Mesothelial cell of epicardium (in vitro differentiated cells): Measurements from ENCODE around the gene SEL1L2. TPM values are rescaled to one million over a fixed set of nuclear protein-coding genes. Genes with fewer than 3 reads are reported as not detected.
"Not testable (repeated sequence)": the region's sequence is repeated elsewhere in the genome, so short reads cannot be mapped to it uniquely, and the experiment has no call there.

ENCODE experiments used
- DNase-seq, 2 experiments: peaks; one replicate each; pipeline ENCODE4 v3.0.0; 2021; ENCODE audit warnings: low spot score in 2 of 2; ENCODE audit not compliant: unreplicated experiment in 2 of 2
- H3K27ac Mint-ChIP-seq: 2 replicates; pipeline ENCODE4 v1.8.0; 2021; ENCODE audit warnings: mixed read lengths
- H3K27me3 Mint-ChIP-seq: 2 replicates; pipeline ENCODE4 v1.8.0; 2021; ENCODE audit warnings: low read depth, mixed read lengths
- H3K36me3 Mint-ChIP-seq: 2 replicates; pipeline ENCODE4 v1.8.0; 2021; ENCODE audit warnings: mixed read lengths
- H3K4me1 Mint-ChIP-seq: 2 replicates; pipeline ENCODE4 v1.8.0; 2021; ENCODE audit warnings: mixed read lengths
- H3K4me3 Mint-ChIP-seq: 2 replicates; pipeline ENCODE4 v1.8.0; 2021; ENCODE audit warnings: mild to moderate bottlenecking, moderate library complexity, mixed read lengths
- H3K9me3 Mint-ChIP-seq: 2 replicates; pipeline ENCODE4 v1.8.0; 2021; ENCODE audit warnings: mixed read lengths
- total RNA-seq: library from RNA; stranded (reverse); gene quantifications from 3 replicates; pipeline ENCODE4 v1.2.1, GENCODE V29; 2021
- TF ChIP-seq, protein P1 (sequence below): fragments of 200-600 bp; sonication (generic); IDR thresholded peaks from one replicate; pipeline ENCODE4 v1.5.0; 2021; ENCODE audit warnings: antibody characterized with exemption; ENCODE audit not compliant: unreplicated experiment

The SEL1L2 gene
- total RNA-seq, 1 donor from 2014 or later = not detected

DNA sequence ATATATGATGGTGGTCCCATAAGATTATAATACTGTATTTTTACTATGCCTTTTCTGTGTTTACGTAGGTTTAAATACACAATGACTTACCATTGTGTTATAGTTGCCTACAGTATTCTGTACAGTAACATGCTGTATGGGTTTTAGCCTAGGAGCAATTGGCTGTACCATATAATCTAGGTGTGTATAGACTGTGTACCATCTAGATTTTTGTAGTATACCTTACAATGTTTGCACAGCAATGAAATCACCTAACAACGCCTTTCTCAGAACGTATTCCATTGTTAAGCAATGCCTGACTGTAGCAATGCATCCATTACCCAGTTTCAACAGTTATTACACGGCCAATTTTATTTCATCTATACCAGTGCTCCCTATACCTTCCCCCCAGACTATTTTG is 15.6 kb upstream of the SEL1L2 start:
- Mint-ChIP-seq H3K9me3 (peaks cover 13% of the 10 kb centered on the region), H3K4me1 (no peaks in the 10 kb centered on the region), H3K4me3 (no peak overlapping the region), H3K36me3 (peaks cover 4% of the 10 kb centered on the region), H3K27me3 (no peaks in the 10 kb centered on the region), H3K27ac (no peak overlapping the region)
- DNase-seq = no peak
- TF ChIP-seq, protein P1, sequence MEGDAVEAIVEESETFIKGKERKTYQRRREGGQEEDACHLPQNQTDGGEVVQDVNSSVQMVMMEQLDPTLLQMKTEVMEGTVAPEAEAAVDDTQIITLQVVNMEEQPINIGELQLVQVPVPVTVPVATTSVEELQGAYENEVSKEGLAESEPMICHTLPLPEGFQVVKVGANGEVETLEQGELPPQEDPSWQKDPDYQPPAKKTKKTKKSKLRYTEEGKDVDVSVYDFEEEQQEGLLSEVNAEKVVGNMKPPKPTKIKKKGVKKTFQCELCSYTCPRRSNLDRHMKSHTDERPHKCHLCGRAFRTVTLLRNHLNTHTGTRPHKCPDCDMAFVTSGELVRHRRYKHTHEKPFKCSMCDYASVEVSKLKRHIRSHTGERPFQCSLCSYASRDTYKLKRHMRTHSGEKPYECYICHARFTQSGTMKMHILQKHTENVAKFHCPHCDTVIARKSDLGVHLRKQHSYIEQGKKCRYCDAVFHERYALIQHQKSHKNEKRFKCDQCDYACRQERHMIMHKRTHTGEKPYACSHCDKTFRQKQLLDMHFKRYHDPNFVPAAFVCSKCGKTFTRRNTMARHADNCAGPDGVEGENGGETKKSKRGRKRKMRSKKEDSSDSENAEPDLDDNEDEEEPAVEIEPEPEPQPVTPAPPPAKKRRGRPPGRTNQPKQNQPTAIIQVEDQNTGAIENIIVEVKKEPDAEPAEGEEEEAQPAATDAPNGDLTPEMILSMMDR = no peak

DNA sequence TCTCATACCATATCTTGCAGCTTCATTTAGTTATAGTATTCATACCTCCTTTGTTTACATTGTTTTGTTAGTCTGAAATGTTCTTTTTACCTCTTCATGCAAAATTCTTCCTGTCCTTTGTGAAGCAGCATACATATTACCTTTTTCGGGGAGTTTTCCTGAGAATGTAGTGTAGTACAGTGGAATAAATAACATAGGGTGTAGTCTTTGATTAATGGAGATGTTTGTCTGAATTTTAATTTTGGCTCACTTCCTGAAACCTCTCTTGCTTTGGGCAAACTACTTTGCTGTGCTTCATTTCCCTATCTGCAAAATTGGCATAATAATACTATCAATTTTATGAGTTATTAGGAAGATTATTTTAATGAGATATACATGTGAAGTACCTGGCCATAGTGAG is 10.5 kb upstream of the SEL1L2 start:
- no peak overlapping the region for H3K4me3 Mint-ChIP-seq
- H3K4me1 Mint-ChIP-seq = peaks cover 8% of the 10 kb centered on the region
- no peak overlapping the region for H3K27ac Mint-ChIP-seq
- peaks cover 28% of the 10 kb centered on the region for H3K27me3 Mint-ChIP-seq
- TF ChIP-seq, protein P1 = no peak
- H3K36me3 Mint-ChIP-seq = no peaks in the 10 kb centered on the region
- no peaks in the 10 kb centered on the region for H3K9me3 Mint-ChIP-seq
- no peak for DNase-seq

DNA sequence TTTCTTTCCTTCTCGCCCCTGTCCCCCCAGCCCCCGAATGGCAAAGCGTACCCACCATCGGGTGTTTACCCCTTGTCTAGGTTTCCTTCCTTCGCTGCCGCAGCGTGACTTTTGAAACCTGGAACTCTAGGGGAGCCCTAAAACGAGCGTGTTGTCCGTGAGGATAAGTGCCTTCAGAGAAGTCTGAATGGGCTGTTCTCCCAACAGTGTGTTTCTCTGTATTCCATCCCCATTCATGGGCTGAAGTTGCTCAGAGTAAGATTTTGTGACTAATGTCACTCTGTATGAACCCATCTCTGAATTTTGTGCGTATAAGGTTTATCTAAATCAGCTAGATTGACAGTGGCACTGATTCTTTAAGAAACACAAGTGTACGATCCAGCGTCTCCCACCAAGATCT is 5.9 kb upstream of the SEL1L2 start:
- Mint-ChIP-seq H3K27me3 (peaks cover 28% of the 10 kb centered on the region), H3K4me3 (peak overlapping the region; percentile 89), H3K36me3 (peaks cover 6% of the 10 kb centered on the region), H3K9me3 (peaks cover 27% of the 10 kb centered on the region), H3K27ac (peak overlapping the region; percentile 66), H3K4me1 (peaks cover 8% of the 10 kb centered on the region)
- TF ChIP-seq, protein P1 = no peak
- DNase-seq = no peak

DNA sequence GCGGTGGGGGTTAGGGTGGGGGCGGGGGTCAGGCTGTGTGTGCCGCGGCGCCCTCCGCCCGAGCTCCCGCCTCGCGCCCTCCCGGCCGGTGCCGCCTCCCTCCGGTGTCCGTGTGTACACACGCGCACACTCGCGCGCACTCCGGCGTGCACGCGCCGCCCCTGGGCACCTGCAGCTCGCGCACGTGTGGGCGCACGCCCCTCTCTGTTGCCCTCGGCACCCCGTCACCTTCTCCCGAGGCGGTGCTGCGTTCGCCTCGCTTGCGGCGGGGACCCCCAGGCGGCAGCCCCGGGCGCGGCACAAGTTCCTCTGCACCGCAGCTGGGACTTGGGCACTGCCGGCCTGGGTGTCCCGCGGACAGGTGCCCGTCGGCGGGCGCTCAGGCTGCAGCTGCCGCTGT is 5.4 kb upstream of the SEL1L2 start:
- DNase-seq = peak; percentile 24 to 57
- Mint-ChIP-seq H3K9me3 (peaks cover 27% of the 10 kb centered on the region), H3K4me3 (peak overlapping the region; percentile 89)

DNA sequence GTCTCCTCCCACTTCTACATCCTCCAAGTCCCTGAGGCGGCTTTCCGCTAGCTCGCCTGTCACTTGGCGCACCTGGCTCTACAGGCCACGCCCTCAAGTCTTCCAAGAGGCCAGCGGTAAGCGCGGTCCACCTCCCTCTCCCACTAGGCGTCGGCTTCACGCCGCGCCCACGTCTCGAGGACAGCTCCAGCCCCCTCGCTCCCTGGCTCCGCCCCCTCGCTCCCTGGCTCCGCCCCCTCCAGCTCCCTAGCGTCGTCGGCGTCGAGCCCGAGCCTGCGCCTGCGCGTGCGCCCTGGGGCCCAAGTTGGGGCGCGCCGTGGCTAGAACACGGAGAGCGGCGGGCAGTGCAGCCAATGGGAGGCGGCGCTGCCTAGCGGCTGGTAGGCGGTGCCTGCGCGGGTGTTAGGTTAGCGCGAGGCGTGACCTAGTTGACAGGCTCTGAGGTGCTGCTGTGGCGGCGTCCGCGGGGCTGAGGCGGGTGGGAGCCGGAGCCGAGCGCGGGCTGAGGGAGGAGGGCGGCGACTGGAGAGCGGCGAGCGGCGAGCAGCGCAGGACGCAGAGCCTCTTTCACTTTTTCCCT is 4.8 kb upstream of the SEL1L2 start, which contains the start of gene MACROD2:
Gene MACROD2, plus strand, starts transcription at position 431 of the 580 bp plus-strand sequence.
- H3K27me3 Mint-ChIP-seq = peaks cover 27% of the 10 kb centered on the region
- peaks cover 27% of the 10 kb centered on the region for H3K9me3 Mint-ChIP-seq
- peaks cover 6% of the 10 kb centered on the region for H3K36me3 Mint-ChIP-seq
- peak; percentile 92 to 95 for DNase-seq
- peak within 1 kb of the TSS; percentile 66 for H3K27ac Mint-ChIP-seq
- H3K4me3 Mint-ChIP-seq = peak within 1 kb of the TSS; percentile 89
- peaks cover 8% of the 10 kb centered on the region for H3K4me1 Mint-ChIP-seq
- TF ChIP-seq, protein P1 = no peak

More for the DNA sequence above, 5.4 kb upstream of the SEL1L2 start:
- Mint-ChIP-seq H3K36me3 (peaks cover 6% of the 10 kb centered on the region), H3K27me3 (peaks cover 28% of the 10 kb centered on the region), H3K4me1 (peaks cover 8% of the 10 kb centered on the region), H3K27ac (no peak overlapping the region)
- TF ChIP-seq, protein P1 = no peak

DNA sequence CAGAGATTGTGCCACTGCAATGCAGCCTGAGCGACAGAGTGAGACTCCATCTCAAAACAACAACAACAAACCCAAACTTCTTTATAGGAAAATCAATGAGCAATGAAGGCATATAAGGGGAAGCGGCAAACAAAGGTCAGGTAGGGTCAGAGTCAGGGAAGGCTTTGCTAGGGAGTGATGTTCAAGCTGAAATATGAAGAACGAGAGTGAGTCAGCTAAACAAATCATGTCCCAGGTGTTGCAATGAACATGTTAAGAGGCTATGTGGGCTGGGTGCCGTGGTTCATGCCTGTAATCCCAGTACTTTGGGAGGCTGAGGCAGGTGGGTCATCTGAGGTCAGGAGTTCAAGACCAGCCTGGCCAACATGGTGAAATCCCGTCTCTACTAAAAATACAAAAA is 1.5 kb upstream of the SEL1L2 start:
- H3K27ac Mint-ChIP-seq, H3K4me1 Mint-ChIP-seq, H3K36me3 Mint-ChIP-seq, DNase-seq, H3K4me3 Mint-ChIP-seq: not testable (repeated sequence)
- Mint-ChIP-seq H3K27me3 (peaks cover 18% of the 10 kb centered on the region), H3K9me3 (peaks cover 34% of the 10 kb centered on the region)
